ENCODE data around the gene RTF1.

RTF1 gene

GRCh38 chr15:41490355-41490754 lies 73.5 kb downstream of the RTF1 start:
- DNase-seq = no peak

- no peak for DNase-seq
Observed at GRCh38 chr15:41491889-41492288, 75.0 kb downstream of the RTF1 start.

GRCh38 chr15:41492597-41493204 lies 75.8 kb downstream of the RTF1 start:
- DNase-seq = peak in 1 of 2 experiments; percentile 39

- DNase-seq = peak; percentile 44 to 86
Observed at GRCh38 chr15:41493205-41493901, 76.5 kb downstream of the RTF1 start, which contains the start of gene ITPKA. Gene ITPKA (plus strand): TSS chr15:41493874. CDS start chr15:41493928, 54 bp downstream.

- DNase-seq = no peak
Observed at GRCh38 chr15:41493902-41494189, 77.0 kb downstream of the RTF1 start.

- DNase-seq = peak in 1 of 2 experiments; percentile 78
Observed at GRCh38 chr15:41494190-41494921, 77.5 kb downstream of the RTF1 start.

GRCh38 chr15:41494922-41495735 lies 78.2 kb downstream of the RTF1 start:
- peak in 1 of 2 experiments; percentile 28 for DNase-seq

- peak in 1 of 2 experiments; percentile 28 for DNase-seq
Observed at GRCh38 chr15:41495736-41496599, 79.1 kb downstream of the RTF1 start.

- no peak for DNase-seq
Observed at GRCh38 chr15:41498657-41499056, 81.8 kb downstream of the RTF1 start.

GRCh38 chr15:41499109-41499851 lies 82.4 kb downstream of the RTF1 start:
- no peak for DNase-seq

- DNase-seq = peak in 1 of 2 experiments; percentile 67
Observed at GRCh38 chr15:41501191-41501917, 84.5 kb downstream of the RTF1 start.

GRCh38 chr15:41501931-41502794 lies 85.3 kb downstream of the RTF1 start:
- DNase-seq = peak in 1 of 2 experiments; percentile 44

GRCh38 chr15:41502795-41503668 lies 86.1 kb downstream of the RTF1 start:
- DNase-seq = peak in 1 of 2 experiments; percentile 34

GRCh38 chr15:41503669-41504010 lies 86.7 kb downstream of the RTF1 start:
- DNase-seq = peak in 1 of 2 experiments; percentile 6

- no peak for DNase-seq
Observed at GRCh38 chr15:41504751-41505492, 88.0 kb downstream of the RTF1 start.

GRCh38 chr15:41505776-41506175 lies 88.9 kb downstream of the RTF1 start:
- no peak for DNase-seq

GRCh38 chr15:41506796-41507341 lies 90.0 kb downstream of the RTF1 start:
- DNase-seq = no peak

All from NCI-H526 (cell line).